HT1080 (cell line): Measurements from ENCODE around the gene TPD52L2. TPM values are rescaled to one million over a fixed set of nuclear protein-coding genes. Genes with fewer than 3 reads are reported as not detected.
"Not testable (repeated sequence)": the region's sequence is repeated elsewhere in the genome, so short reads cannot be mapped to it uniquely, and the experiment has no call there.

Experiments used
- DNase-seq: peaks from one replicate; pipeline ENCODE4 v3.0.0-alpha.2; 2015; ENCODE audit warnings: low read depth
- total RNA-seq: library from RNA; depleted of rRNA; stranded (reverse); fragments of >200 nt; shearing (Covaris generic); gene quantifications from 2 replicates; pipeline ENCODE4 v1.2.3, GENCODE V29; 2014

Gene TPD52L2
- total RNA-seq, 1 experiment from 2014 or later, result 120 TPM

- DNase-seq, result no peak
Measured at GRCh38 chr20:63895202-63895951, 30.3 kb downstream of the TPD52L2 start.

- DNase-seq, result no peak
Measured at GRCh38 chr20:63895952-63896263, 30.8 kb downstream of the TPD52L2 start.

- DNase-seq, result peak; percentile 36
Measured at GRCh38 chr20:63896264-63897105, 31.4 kb downstream of the TPD52L2 start.

GRCh38 chr20:63897978-63898561 lies 33.0 kb downstream of the TPD52L2 start:
- no peak for DNase-seq

- no peak for DNase-seq
Measured at GRCh38 chr20:63898882-63899558, 34.0 kb downstream of the TPD52L2 start.

GRCh38 chr20:63900413-63900812 lies 35.3 kb downstream of the TPD52L2 start:
- no peak for DNase-seq

- DNase-seq, result no peak
Measured at GRCh38 chr20:63903796-63904561, 38.9 kb downstream of the TPD52L2 start.

GRCh38 chr20:63908008-63908682 lies 43.1 kb downstream of the TPD52L2 start:
- no peak for DNase-seq

GRCh38 chr20:63911176-63911575 lies 46.1 kb downstream of the TPD52L2 start:
- DNase-seq, result peak; percentile 38

GRCh38 chr20:63913768-63914167 lies 48.7 kb downstream of the TPD52L2 start:
- no peak for DNase-seq

- DNase-seq, result no peak
Measured at GRCh38 chr20:63915471-63915870, 50.4 kb downstream of the TPD52L2 start.

- DNase-seq, result not testable (repeated sequence)
Measured at GRCh38 chr20:63916371-63916939, 51.4 kb downstream of the TPD52L2 start.

GRCh38 chr20:63917811-63918210 lies 52.7 kb downstream of the TPD52L2 start:
- no peak for DNase-seq

- no peak for DNase-seq
Measured at GRCh38 chr20:63919130-63919529, 54.1 kb downstream of the TPD52L2 start.

- DNase-seq, result no peak
Measured at GRCh38 chr20:63920226-63920625, 55.2 kb downstream of the TPD52L2 start.

GRCh38 chr20:63923651-63924050 lies 58.6 kb downstream of the TPD52L2 start:
- no peak for DNase-seq

GRCh38 chr20:63924241-63924640 lies 59.2 kb downstream of the TPD52L2 start:
- no peak for DNase-seq

GRCh38 chr20:63926298-63926697 lies 61.2 kb downstream of the TPD52L2 start:
- DNase-seq, result no peak

- DNase-seq, result no peak
Measured at GRCh38 chr20:63929071-63929470, 64.0 kb downstream of the TPD52L2 start.

GRCh38 chr20:63929473-63929883 lies 64.4 kb downstream of the TPD52L2 start:
- not testable (repeated sequence) for DNase-seq
